ENCODE results near the gene NR1H4.
"Not testable (repeated sequence)": the region's sequence is repeated elsewhere in the genome, so short reads cannot be mapped to it uniquely, and the experiment has no call there.

The NR1H4 gene

DNA sequence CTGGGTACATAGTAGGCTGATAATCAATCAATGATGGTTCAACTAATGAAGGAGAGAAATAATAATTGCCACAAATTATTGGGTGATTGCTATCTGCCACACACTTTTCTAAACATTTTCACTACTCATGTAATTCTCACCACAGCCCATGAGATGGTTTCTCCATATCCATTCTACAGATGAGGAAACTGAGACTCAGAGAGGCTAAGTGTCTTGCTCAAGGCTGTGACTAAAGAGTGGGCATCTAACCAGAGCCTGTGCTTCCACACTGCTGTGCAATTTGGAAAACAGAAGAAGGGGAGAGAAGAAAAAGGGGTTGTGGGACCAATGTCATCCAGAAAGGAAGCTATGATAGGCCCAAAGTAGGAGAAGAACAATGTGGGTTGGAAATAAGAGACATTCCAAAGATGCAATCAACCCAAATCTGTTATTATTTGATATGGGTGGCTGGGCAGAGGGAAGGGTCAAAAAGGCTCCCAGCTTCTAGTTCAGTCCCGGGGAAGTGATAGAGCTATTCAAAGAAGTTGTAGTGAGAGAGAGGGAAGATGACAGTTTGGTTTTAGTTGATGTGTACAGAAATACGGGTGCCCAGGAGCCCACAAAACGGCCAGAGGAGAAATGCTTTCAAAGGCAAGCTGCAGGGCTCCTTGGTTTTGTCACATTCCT, 483 bp upstream of the NR1H4 start:
- no peak for DNase-seq

DNA sequence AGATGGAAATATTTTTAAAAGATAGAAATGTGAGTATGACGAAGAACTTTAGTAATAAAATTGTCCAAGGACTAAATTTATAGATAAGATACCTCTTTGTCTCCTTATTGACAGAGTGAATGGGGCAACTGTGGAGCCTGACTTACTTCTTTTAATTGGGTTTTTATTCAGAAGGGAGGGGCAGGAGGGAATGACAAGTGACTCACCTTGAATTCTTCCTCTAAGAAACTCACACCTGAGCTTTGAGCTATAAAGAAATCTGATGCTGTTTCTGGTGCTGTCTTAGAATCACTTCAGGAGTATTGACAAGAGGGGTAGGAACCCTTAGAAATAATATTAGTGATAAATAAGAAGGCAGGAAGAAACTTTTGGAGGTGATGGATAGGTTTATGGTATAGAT, 951 bp downstream of the NR1H4 start:
- DNase-seq = no peak

DNA sequence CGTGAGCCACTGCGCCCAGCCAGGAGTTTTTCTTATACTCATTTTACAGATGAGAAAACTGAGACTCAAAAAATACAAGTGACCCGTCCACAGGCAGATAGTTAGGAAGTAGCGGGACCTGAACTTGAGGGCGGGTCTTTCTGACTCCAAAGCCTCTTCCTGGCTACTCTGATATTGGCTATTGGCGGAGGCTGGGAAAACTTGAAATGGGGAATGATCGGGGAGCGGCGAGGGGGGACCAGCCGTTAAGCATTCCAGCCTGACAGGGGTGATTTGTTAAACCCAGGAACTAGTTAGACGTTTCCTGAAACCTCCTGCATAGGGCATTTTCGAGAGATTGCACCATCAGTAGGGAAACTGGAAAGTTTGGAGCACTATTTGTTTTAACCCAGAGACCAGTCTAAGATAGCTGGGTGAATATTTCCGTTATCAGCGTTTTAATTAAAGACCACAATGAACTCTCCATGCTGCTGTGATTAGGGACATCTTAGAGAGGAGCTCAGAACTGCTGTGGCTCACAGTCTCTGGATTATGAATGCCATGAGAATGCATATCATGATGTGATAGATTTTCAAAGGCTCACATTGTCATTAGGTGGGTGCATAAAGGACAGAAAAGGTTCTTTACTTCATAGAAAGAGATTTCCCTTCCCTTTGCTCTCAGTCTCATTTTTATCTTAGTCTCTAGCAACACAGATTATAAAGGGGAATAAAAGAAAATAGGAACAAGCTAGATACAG, 2.5 kb downstream of the NR1H4 start:
- no peak for DNase-seq

DNA sequence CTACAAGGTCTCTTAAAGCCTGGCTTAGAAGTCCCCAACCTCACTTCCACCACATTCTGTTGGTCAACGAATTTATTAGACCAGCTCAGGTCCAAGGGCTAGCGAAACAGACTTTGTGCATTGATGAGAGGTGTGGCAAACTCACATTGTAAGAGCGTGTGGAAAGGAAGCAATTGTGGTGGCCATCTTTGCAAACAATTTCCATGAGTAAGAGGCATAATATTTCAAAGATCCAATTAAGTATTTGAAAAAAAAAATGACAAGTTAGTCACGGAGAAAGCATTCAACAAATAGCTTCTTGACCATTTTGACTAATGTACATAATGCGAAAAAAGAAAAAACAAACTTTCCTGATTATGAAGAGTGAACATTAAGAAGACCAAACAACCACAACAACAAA, 7.4 kb downstream of the NR1H4 start:
- no peak for DNase-seq

DNA sequence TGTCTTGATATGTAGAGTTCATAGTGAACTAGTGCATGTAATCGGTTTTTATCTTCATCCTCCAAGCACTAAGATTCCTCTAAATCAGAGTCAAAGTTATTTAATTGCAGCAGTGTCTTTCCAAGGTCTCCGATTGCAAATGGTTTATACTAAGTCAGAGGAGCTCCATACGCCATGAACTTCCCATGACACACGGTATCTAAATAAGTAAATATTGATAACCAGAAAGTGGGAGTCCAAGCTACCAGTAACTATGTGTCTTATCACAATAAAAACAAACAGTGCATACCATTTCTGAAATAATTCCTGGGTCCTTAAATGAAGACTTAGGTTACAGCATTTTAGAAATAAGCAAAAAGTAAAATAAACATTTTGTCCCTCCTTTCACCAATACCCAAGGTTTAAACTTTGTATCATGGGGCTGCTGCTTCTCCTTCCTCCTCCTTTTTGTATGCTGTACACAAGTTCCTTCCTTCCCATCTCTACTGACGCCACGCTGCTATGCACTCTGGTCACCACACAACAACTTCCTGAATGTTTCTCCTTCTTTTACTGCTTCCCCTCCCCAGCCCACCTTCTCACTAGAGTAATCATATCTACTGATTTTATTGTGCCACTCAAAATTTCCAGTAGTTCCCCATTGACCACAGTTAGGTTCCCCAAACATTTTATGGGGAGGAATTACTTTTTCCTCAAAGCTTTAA, 10.7 kb downstream of the NR1H4 start:
- no peak for DNase-seq

DNA sequence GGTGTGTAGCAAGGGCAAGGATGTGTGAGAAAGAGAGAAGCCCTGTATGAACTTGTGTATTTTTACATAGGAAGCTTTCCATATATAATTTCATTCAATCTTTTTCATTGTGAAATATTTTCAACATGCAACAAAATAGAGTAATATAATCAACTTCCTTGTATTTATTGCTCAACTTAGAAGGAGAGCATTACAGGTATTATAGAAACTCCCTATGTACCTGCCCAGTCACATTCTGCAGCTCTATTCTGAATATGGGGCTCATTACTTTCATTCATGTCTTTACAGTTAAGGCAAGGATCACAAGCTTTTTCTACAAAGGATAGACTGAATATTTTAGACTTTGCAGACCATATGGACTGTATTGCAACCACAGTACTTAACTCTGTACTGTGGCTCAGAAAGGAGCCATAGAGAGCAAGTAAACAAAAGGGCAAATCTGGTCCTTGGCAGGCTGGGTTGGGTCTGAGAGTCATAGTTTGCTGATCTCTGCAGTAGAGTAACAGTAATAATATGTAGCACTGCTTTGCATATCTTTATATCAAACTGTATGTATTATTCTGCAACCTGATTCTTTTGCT, 11.3 kb downstream of the NR1H4 start:
- no peak for DNase-seq

DNA sequence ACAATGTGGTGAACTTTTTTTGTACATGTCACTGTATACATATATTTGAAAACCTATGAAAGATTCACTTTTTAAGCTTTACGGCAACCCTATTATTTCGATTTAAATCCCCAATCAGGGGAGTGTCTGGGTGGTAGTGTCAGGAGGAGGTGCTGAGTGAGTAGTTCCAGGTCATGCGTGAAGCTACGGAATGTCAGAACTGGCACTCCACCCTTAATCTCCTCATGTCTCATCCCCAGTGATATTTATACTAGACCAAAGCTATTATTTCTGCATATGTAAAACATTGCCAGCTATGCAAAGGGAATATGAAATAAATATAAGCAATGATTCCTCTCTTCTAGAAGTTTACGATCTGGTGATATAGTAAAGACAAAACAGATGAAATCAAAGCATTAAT, 12.3 kb downstream of the NR1H4 start:
- DNase-seq = no peak

DNA sequence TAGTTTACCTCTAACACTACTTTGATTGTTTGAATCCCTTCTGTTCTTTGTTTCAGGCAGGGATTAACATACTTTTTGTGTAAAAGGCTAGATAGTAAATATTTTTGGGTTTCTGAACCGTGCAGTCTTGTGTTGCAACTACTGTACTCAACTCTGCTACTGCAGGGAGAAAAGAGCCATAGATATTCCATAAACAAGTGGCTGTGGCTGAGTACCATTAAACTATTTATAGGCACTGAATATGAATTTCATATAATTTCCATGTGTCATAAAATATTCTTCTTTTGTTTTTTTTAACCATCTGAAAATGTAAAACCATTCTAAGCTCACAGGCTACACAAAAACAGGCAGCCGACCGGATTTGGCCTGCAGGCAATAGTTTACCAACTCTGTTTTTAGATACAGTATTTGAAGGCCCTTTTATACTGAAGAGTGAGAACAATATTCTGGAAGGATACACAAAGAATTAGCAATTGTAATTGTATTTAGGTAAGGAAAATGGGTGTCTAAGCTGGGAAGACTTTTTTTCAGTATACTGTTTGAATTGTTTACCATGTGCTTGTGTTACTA, 15.7 kb downstream of the NR1H4 start:
- no peak for DNase-seq

DNA sequence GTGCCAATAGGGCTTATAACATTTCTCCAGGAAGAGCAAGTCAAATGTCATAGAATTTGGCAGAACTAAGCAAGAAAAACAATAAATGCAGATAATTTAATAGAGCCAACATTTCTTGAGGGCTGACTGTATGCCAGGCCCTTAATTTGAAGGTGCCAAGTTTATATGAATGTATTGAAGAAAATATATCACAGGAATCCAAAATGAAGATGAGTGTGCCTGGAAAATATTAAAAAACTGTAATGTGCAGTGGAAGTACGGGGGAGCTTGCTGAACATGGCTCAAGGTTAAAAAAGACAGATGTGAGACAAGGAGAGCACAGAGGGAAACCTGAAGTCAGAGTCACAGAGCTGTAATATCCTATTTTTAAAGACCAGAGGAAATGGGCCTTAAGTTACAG, 16.4 kb downstream of the NR1H4 start:
- DNase-seq = no peak

DNA sequence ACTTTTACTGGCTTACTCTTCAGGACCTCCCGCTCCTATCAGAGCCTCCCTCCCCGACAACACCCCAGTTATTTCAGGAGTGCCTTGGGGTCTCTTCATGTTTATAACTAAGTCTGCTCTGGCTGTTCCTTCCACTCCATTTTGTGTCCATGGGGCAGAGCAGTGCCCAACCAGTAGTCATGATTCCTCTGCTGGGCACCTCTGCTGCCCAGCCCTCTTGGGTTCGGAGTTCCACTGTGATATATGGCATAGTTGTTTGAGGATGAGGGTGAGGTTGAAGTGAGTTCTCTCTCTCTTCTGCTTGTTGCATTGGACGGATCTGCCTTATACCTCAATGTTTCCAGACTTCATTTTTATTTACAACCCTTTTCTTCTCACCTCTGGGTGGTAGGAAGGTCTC, 17.4 kb downstream of the NR1H4 start:
- no peak for DNase-seq

DNA sequence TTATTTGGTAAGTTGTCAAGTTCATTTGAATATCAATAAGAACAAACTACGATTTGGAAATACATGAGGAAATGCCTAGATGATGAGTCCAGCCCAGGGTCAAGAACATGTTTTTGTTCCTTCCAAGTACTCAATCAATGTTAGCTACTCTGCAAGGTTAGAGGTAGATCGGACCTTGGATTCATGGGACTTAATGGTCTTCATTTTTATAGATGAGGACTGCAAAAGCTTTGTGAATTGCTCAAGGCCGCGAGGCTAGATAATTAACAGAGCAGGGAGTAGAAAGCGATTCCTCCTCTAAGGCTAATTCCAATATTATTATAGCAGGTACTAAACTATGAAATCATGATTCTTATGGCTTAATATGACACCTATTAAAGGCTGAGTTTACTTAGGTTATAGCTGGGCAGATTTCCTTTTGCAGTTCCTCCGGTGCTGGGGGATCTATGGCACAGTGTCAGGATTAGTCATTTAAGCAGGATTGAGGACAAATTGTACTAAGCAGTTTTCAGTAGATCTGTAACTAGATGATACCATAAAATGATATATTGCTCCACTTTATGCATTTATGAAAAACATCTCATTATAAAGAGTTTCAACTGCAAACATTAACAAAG, 19.8 kb downstream of the NR1H4 start:
- DNase-seq = no peak

DNA sequence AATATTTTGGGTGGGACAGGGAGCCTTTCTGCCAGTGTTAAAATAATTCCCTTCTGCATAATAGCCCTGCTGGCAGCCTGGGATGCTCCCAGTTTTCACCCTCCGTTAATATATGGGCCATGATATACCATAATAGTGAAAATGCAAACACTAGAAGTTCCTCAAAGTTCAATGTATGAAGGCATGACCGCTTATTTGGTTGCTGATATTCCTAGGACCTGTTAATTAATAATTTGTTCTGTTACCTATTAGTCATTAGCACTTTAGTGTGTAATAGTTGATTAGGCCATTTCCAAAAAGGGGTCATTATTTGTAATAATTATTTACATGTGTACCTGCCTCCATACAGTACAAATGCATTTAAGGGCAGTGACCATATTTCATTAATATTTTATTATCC, 20.4 kb downstream of the NR1H4 start:
- DNase-seq = no peak

DNA sequence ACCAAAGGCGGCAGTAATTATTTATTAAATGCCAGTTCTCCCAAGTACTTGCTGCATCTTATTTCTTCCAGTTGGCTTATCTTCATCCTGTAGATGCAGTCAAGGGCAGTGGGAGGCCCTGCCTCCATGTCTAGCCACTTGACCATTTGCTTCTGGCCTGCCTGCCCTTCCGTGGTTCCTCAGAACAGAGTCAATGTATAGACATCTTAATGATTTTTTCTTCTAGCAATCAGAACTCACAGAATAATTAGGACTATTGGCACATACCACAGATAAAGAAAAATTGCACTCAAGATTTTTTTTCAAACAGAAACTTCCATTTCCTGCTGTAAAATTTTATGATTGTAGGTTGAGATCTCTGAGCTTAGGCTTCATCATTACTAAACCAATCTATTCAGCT, 20.9 kb downstream of the NR1H4 start:
- no peak for DNase-seq

DNA sequence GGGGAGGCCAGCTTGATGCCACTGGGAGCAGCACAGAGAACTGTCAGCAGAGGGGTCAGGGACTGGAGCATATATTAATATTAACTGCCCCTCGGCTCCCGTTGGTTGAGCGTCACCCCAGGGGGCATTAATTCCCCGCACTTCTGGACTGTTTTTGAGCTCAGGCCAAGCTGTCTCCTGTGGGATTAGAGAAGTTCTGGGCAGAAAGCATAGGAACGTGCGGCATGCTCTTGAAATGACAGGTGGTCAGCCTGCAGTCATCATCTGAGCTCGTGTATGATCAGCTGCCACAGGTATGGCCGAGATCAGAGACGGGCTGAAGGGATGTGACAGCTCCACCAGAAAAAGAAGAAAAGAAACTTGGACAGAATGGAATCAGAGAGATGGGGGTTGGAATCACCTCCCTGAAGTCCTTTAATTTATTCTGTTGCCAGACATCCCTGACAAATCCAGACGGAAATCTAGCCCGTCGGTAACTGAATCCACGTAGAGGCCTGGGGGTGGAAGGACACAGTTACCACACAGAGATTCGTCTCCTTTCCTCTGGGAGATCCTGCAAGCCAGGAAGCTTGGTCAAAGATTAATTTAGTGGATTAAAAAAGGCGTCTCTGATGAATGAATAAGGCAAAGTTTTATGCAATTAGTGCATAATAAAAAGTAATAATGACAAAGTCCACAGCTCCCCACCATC, 23.6 kb downstream of the NR1H4 start:
- no peak for DNase-seq

DNA sequence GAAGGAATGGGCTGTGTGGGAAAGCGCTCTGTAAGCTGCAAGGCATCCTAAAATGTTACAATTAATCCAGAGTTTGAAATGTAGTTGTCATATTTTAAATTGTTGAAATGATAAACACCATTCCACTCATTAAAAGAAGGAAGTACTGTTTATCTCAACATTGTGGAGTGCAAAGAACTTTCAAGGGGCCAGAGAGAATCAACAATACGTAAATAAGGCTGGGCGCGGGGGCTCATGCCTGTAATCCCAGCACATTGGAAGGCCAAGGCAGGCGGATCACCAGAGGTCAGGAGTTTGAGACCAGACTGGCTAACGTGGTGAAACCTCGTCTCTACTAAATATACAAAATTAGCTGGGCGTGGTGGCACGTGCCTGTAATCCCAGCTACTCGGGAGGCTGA, 24.5 kb downstream of the NR1H4 start:
- DNase-seq = no peak

DNA sequence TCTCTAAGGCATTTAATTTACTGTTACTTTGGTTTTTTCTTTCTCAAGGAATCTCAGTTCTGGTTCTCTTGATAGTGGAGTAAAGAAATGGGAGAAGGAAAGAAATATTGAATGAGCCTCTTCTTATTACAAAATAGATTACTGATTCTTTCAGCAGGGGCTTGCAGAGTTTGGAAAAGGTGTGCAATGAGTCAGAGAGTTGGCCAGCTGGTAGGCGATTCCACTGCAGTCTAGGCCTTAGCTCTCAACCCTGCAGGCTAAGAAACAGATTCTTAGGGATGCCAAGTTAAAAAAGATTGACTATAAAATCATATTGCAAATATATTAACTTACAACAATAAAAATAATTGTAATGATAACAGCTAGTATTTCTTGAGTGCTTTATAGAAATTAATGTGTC, 25.8 kb downstream of the NR1H4 start:
- no peak for DNase-seq

DNA sequence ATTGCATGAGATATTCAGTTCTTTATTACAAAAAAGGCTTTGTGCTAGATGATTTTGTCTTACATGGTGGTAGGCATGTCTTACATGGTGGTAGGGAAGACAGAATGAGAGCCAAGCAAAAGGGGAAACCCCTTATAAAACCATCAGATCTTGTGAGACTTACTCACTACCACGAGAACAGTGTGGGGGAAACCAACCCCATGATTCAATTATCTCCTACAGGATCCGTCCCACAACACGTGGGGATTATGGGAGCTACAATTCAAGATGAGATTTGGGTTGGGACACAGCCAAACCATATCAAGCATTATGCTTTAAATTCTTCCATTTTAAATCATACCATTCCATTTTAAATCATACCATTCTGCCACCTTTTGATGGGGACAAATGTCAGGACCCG, 29.1 kb downstream of the NR1H4 start:
- DNase-seq = not testable (repeated sequence)

DNA sequence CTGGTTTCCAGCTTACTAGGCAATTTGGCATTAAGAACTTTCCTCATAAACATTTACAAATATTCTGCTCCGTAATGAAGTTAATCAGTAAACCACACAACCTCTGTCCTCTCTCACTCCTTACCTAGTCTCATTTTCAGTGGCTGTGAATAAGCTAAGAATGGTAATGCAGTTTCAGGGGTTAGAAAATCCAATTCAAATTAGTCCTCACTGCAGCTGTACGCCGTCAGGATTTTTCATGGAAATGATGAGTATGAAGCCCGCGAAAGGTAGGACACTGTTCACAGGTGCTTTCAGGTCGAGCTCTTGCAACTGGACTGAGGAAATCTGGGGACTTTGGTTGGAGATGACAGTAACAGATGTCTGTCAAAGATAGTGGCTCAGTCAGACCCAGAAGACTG, 29.6 kb downstream of the NR1H4 start:
- DNase-seq = no peak

DNA sequence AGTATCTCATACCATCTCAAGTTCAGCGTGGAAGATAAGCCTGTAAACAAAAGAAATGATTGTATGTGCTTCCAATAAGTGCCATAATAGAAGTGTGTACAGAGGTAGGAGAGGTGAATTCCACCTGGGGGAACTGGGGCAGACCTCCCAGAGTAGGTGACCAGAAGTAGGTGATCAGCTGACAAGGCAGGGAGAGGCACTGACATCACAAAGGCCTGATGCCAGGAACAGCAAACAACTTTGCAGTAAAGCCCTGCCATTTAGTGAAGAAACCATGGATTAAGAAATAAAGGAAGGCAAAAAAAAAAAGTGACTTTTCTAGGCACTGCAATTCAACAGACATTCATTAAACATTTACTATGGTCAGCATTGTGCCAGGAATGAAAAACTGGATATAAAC, 31.1 kb downstream of the NR1H4 start:
- no peak for DNase-seq

DNA sequence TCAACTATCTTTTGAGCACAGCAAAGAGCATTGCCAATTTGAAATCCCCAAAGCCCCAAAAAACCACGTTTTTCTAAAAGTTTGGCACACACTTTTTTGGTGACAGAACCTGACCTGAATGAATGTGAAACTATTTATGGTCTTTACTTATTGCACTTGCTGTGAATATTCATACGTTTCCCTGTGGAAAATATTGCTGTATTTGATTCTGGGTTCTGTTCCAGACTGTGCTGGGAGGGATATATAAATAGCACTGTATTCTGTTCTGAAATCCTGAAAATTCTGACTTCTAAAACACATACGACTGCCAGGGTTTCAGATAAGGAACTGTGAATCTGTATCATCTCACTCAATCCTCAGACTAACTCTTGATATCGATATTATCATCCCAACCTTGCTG, 35.1 kb downstream of the NR1H4 start:
- DNase-seq = no peak

DNA sequence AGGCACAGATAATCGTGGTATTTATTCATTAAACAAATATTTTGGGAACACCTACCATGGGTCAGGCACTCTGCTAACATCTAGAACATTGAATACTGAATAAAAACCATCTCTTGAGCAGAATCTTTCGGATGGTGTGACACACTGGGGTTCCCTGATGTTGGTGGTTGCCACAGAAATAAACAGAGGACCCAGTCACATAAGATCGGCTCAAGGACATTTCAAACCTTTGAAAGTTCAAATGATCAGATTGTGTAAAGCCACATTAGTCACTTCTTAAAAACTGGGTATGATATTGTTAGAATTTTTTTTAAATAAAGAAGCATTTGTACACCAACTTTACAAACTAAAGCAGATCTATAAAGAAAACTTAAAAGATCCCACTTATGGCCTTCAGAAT, 39.0 kb downstream of the NR1H4 start:
- DNase-seq = no peak

DNA sequence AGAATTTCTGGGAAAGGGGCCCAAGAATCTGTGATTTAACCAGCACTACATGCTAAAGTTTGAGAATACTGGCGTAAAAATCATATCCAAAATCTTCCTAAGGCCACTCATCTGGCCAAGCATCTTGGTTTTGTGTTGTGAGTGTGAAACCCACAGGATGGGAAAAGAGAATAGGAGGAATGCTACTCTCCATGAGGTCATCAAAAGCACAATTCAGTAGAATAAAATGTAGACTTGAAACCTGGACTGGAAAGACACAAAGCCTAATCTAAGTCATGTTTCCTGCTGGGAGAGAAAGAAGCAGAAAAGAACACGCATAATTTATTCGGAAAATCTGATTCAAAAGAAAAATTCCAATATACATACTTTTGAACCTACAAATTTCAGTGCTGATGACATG, 42.3 kb downstream of the NR1H4 start:
- DNase-seq = no peak

DNA sequence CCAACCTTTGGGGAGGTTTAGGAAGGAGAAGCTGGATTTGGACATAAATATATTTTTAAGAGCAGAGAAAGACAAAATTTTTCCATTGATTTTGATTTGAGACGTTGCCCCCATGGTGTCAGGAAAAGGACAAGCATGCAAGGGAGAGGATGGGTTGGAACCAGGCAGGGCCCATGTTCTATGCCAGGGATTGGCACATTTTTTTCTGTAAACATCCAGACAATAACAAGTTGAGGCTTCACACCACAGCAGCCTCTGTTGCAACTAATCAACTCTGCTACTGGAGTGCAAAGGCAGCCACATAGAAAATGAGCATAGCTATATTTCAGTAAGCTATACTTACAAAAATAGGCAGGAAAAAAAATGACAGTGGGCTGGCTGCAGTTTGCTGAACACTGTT, 44.7 kb downstream of the NR1H4 start:
- DNase-seq = no peak

Data from islet precursor cell (in vitro differentiated cells).